Ascending aorta (tissue), 2 donors: ENCODE measurements around the gene CDH23. TPM values are rescaled to one million over a fixed set of nuclear protein-coding genes. Genes with fewer than 3 reads are reported as not detected.

Source experiments
- DNase-seq, 2 donors: peaks; one replicate each; pipeline ENCODE4 v3.0.0-alpha.2; 2019; ENCODE audit warnings: low spot score in 2 of 2
- H3K27ac ChIP-seq, 2 donors: fragments of 200-600 bp; sonication (generic); one replicate each; pipeline ENCODE4 v1.5.1; 2016 to 2017; ENCODE audit warnings: mild to moderate bottlenecking in 1 of 2
- H3K27me3 ChIP-seq: fragments of 200-600 bp; sonication (generic); one replicate; pipeline ENCODE4 v1.5.1; 2017
- H3K36me3 ChIP-seq, 2 donors: fragments of 200-600 bp; sonication (generic); one replicate each; pipeline ENCODE4 v1.5.1; 2016
- H3K4me1 ChIP-seq, 2 donors: fragments of 200-600 bp; sonication (generic); one replicate each; pipeline ENCODE4 v1.5.1; 2016 to 2017; ENCODE audit warnings: mild to moderate bottlenecking in 1 of 2
- H3K4me3 ChIP-seq, 2 donors: fragments of 200-600 bp; sonication (generic); one replicate each; pipeline ENCODE4 v1.5.1; 2016 to 2017; ENCODE audit warnings: mild to moderate bottlenecking in 1 of 2
- H3K9me3 ChIP-seq, 2 donors: fragments of 200-600 bp; sonication (generic); one replicate each; pipeline ENCODE4 v1.5.1; 2016
- intact Hi-C: fragments of 100-400 bp; cut with DNase I; formaldehyde crosslinking; loops from one replicate; pipeline ENCODE4 v1.15.1; 2023
- total RNA-seq: library from RNA; depleted of rRNA; stranded (reverse); fragments of >200 nt; gene quantifications from one replicate; pipeline ENCODE4 v1.1.0, GENCODE V29; 2016
- TF ChIP-seq, protein P1 (sequence below), 3 experiments: fragments of 200-600 bp in 2 of 3; fragments of 450-650 bp in 1 of 3; sonication (generic) in 2 of 3; IDR thresholded peaks; one replicate each; pipeline ENCODE4 v1.5.1; 2016 to 2019; ENCODE audit warnings: antibody characterized with exemption in 3 of 3, mild to moderate bottlenecking in 1 of 3, moderate library complexity in 1 of 3

CDH23 gene
- total RNA-seq, 1 donor from 2014 or later = 40.9 TPM

DNA sequence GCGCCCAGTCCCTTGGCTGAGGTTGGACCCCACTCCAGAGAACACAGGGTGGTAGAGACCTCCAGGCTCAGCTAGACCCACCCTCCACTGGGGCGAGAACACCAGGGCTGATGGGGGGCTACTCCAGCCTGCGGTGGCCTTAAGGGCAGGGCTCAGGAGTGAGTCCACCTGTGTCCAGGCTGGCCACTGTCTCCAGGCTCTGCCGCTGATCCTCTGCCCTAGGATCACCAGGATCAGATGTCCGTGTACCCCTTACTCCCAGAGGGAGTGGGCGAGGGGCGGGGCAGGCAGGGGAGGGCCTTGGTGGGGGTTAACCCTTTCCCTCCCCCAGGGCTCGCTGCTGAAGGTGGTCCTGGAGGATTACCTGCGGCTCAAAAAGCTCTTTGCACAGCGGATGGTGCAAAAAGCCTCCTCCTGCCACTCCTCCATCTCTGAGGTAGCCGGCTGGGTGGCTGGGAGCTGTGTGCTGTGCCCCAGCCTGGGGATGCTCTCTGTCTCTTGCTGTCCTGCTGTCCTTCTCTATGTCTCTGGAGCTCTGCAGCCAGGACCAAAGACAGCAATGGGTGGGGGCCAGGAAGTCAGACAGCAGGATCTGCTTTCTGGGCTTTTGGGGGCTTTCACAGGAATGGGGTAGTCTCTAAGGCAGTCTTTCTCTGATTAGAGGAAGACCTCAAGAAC, 416.3 kb downstream of the CDH23 start:
- Histone ChIP-seq H3K27ac (no peak overlapping the region), H3K4me1 (no peaks in the 10 kb centered on the region), H3K4me3 (no peak overlapping the region), H3K36me3 (peaks cover 28 to 30% of the 10 kb centered on the region in 2 donors), H3K27me3 (no peaks in the 10 kb centered on the region), H3K9me3 (no peaks in the 10 kb centered on the region)
- intact Hi-C loops = loop anchor here (5.0 kb wide), 2 partner anchors 416 to 431 kb away; partner anchors contain the start of gene CDH23
- no peak for DNase-seq
- TF ChIP-seq, protein P1, sequence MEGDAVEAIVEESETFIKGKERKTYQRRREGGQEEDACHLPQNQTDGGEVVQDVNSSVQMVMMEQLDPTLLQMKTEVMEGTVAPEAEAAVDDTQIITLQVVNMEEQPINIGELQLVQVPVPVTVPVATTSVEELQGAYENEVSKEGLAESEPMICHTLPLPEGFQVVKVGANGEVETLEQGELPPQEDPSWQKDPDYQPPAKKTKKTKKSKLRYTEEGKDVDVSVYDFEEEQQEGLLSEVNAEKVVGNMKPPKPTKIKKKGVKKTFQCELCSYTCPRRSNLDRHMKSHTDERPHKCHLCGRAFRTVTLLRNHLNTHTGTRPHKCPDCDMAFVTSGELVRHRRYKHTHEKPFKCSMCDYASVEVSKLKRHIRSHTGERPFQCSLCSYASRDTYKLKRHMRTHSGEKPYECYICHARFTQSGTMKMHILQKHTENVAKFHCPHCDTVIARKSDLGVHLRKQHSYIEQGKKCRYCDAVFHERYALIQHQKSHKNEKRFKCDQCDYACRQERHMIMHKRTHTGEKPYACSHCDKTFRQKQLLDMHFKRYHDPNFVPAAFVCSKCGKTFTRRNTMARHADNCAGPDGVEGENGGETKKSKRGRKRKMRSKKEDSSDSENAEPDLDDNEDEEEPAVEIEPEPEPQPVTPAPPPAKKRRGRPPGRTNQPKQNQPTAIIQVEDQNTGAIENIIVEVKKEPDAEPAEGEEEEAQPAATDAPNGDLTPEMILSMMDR (IDR thresholded peaks at IDR 0.05) = no peak

DNA sequence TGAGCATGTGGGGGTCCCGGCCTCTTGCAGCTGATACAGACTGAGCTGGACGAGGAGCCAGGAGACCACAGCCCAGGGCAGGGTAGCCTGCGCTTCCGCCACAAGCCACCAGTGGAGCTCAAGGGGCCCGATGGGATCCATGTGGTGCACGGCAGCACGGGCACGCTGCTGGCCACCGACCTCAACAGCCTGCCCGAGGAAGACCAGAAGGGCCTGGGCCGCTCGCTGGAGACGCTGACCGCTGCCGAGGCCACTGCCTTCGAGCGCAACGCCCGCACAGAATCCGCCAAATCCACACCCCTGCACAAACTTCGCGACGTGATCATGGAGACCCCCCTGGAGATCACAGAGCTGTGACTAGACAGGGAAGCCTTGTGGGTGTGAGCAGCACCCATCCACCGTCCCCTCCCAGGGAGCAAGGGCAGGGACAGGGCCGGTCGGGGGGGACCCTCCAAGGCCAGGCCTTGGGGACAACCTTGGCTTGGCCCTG, 418.2 kb downstream of the CDH23 start:
- intact Hi-C loops = loop anchor here (5.0 kb wide), 2 partner anchors 418 to 433 kb away; partner anchors contain the start of gene CDH23
- DNase-seq = no peak
- Histone ChIP-seq H3K9me3 (no peaks in the 10 kb centered on the region), H3K4me3 (no peak overlapping the region), H3K27ac (no peak overlapping the region), H3K4me1 (no peaks in the 10 kb centered on the region), H3K36me3 (peaks cover 48% of the 10 kb centered on the region in 2 donors), H3K27me3 (no peaks in the 10 kb centered on the region)
- TF ChIP-seq, protein P1 (IDR thresholded peaks at IDR 0.05) = no peak

DNA sequence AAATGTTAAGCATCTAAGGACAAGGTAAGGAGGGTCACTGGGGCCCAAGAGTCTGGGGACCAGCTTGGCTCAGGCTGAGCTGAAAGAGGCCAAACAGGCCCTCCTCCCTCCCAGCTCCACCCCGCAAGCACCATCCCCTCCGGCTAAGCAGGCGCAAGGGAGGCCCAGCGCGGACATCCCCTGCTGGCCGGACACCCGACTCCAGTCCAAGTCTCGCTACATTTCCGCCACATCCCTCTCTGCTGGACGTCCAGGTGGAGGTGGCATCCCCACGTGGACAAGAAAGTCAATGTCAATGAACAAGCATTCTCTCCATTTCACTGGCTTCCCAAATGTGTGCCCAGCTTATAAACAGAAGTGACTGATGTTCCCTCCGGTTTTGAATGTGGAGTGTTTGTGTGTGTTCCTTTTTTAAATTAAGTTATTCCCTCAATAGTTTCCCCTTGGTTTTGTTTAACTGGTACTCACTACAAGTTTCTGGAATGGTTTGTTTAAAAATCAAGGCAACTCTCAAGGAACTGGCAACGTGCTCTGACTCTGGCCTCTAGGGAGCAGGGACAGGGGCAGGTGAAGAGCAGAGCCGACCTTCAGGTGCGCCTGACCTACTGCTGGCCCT, 418.9 kb downstream of the CDH23 start:
- TF ChIP-seq, protein P1 (IDR thresholded peaks at IDR 0.05) = no peak
- no peak overlapping the region for H3K27ac ChIP-seq
- H3K4me1 ChIP-seq = no peaks in the 10 kb centered on the region
- H3K36me3 ChIP-seq = peaks cover 54 to 55% of the 10 kb centered on the region in 2 donors
- H3K27me3 ChIP-seq = no peaks in the 10 kb centered on the region
- DNase-seq = no peak
- H3K4me3 ChIP-seq = no peak overlapping the region
- no peaks in the 10 kb centered on the region for H3K9me3 ChIP-seq
- intact Hi-C loops = no loop called here

DNA sequence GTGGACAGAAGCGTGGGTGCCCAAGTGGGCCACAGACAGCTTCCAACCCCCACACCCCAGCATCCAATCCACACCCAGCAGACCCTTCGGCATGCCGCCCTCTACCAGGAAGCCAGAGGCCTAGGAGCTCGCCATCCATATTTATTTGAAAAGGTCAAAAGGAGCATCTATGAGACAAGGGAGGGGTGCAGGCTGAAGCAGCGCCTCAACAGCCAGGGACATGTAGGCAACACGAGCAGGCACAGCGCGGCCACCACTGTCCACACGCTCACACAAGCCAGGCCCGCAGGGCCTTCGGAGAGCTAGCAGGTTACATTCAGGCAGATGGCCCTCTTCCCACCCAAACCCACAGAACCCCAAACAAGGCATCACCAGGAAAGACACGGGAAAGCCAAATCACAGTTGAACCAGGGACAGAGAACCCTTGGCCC, 419.7 kb downstream of the CDH23 start:
- intact Hi-C loops = no loop called here
- Histone ChIP-seq H3K9me3 (no peaks in the 10 kb centered on the region), H3K27me3 (no peaks in the 10 kb centered on the region), H3K4me1 (no peaks in the 10 kb centered on the region), H3K36me3 (peaks cover 62 to 63% of the 10 kb centered on the region in 2 donors), H3K27ac (no peak overlapping the region), H3K4me3 (no peak overlapping the region)
- TF ChIP-seq, protein P1 (IDR thresholded peaks at IDR 0.05) = no peak
- no peak for DNase-seq

DNA sequence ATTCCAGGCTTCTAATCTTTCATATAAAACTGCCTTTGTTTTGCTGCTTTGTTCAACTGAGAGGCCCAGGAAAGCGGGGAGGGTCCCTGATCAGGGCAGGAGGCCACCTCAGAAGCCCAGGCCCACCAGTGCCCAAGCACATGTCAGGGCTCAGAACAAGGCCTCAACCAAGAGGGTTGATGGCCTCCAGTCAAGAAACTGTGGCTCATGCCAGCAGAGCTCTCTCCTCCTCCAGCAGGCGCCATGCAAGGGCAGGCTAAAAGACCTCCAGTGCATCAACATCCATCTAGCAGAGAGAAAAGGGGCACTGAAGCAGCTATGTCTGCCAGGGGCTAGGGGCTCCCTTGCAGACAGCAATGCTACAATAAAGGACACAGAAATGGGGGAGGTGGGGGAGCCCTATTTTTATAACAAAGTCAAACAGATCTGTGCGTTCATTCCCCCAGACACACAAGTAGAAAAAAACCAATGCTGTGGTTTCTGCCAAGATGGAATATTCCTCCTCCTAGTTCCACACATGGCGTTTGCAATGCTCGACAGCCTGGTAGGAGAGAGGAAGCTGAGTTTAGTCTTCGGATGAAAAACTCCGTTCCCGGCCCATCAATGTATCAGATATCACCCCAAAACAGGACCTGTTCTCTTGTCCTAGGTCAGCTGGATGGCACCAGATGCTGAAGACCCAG, 420.4 kb downstream of the CDH23 start:
- TF ChIP-seq, protein P1 (IDR thresholded peaks at IDR 0.05) = no peak
- intact Hi-C loops = no loop called here
- Histone ChIP-seq H3K27me3 (no peaks in the 10 kb centered on the region), H3K4me3 (no peak overlapping the region), H3K9me3 (no peaks in the 10 kb centered on the region), H3K36me3 (peaks cover 69% of the 10 kb centered on the region in 2 donors), H3K4me1 (no peaks in the 10 kb centered on the region), H3K27ac (no peak overlapping the region)
- DNase-seq = no peak
